Bone marrow (tissue), 2 donors: ENCODE data around the gene HAUS1.

Source experiments
- DNase-seq, 2 donors: peaks; one replicate each; lab custom pipeline; 2025; lab: John Stamatoyannopoulos, UW

Gene HAUS1, protein sequence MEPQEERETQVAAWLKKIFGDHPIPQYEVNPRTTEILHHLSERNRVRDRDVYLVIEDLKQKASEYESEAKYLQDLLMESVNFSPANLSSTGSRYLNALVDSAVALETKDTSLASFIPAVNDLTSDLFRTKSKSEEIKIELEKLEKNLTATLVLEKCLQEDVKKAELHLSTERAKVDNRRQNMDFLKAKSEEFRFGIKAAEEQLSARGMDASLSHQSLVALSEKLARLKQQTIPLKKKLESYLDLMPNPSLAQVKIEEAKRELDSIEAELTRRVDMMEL

DNA sequence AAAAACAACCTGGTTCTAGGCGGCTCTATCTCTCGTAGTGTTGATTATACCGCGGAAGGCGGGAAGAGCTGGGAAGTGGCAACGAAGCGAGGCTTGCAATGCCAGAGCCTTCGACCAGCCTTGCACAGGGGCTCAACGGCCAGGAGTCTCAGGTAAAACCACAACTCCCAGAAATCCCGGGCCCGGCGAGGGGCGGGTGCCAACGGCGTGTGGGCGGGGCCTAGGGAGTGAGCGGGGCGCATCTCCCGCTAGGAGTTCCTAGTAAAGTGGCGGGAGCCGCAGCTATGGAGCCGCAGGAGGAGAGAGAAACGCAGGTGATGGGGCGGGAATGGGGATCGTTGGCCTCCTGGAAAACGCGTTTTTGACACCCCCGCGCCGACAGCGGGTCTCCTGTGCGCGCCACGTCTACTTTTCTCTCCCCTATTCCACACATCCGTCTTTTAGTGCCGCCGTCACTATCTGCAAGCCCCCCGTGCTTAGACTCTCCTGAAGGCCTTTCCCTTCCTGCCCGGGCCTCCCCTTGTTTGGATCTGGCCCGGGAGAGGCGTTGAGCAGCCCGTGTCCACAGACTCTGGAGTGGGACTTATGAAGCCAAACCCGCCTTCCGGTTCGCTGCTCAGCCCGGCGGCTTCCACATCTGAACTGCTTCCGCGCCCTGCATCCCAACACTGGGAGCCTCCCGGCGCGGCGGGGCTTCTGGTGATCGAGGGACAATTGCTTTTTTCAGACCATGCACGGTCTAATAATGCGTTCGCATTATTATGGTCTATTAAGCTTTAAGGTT is at the start of gene HAUS1:
Gene HAUS1, plus strand, starts transcription at position 258 of the 784 bp plus-strand sequence. Its CDS starts 27 bp downstream, at position 285.
- peak; percentile 49 to 63 for DNase-seq

DNA sequence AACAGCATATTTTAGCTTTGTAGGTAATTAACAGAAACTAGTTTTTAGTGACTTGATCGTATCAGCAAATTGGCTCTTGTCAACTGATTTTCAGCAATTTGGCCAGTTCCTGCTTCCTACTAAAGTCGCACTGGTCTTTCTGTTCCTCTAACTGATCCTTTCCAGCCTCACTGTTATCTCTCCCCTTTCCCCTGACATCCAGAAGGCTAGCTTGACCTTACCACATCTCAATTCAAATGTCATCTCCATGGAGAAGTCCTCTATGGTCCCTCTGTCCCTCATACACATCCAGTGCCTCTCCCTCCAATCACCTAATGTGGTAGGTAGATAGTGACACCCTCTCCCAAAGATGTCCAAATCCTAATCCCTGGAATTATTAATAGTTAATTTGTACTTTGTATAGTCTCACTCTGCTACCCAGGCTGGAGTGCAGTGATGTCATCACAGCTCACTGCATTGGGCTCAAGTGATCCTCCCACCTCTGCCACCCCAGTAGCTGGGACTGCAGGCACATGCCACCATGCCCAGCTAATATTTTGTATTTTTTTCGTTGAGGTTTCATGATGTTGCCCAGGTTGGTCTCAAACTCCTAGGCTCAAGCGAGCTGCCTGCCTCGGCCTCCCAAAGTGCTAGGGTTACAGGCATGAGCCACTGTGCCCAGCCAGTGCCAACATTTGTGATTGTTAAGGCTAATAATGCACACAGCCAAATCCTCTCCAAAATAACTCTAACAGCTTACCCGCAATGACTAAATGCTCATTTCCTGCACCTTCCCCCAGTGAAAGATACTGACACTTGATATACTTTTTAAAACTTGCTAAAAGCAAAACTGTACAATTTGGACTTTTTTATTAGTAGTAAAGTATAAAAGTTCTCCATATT is 49.0 kb upstream of the HAUS1 start:
- peak in 1 of 2 donors; percentile 50 for DNase-seq

DNA sequence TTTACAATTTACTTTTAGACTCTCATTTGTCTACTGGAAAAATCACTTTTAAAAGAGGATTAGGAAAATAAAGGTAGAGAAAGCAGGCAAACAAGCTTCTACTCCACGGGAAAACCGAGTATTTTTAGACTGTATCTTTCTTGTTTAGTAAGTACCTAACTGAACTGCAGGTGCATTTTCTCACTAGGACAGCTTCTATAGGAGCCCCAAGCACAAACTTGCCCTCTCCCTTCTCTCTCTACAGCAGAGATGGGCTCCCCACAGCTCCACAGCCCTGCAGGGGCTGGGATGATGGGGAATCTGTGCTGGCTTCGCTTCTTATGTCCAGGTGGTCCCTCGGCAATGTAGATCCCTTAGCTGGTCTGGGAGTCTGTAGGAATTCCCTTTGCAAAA is 48.4 kb upstream of the HAUS1 start:
- DNase-seq: no peak

DNA sequence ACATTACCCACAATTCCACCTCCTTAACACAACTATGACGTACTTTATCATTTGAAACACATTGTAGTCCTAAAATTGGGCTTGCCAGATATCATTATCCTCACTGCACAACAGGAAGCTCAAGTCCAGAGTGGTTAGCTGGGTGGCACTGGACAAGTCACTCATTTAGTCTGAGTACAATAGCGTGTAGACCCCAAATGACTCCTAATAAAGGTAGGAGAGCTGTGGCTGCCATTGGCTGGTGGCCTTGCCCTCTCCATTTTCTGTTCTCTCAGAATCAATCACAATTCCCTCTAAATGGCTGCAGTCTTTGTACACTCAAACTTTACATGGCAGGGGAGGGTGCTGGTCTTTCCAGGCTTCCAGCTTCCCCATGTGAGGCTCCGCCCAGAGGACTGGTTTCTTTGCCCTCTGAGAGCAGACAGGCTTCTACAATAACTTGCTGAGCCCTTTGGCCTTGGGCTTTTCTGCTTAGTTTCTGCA is 43.8 kb upstream of the HAUS1 start:
- DNase-seq: no peak

DNA sequence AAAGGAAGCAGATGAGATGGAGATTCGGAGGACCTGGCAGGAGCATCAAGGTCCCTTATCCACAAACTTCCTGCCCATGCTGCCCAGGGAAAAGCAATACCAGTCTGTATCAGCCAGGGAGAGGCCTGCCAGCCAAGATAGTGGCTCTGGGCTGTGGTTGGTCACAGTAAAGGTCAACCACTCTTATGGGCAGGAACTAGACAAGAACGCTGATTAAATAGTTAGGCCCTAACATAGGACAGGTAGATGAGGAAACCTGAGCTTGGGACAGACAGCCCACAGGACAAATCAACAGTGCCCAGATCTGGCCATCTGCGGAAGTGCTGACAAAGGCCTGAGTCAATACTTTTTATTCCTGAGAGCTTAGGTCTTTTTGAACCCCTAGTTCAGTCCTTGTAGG is 42.8 kb upstream of the HAUS1 start:
- DNase-seq: no peak

DNA sequence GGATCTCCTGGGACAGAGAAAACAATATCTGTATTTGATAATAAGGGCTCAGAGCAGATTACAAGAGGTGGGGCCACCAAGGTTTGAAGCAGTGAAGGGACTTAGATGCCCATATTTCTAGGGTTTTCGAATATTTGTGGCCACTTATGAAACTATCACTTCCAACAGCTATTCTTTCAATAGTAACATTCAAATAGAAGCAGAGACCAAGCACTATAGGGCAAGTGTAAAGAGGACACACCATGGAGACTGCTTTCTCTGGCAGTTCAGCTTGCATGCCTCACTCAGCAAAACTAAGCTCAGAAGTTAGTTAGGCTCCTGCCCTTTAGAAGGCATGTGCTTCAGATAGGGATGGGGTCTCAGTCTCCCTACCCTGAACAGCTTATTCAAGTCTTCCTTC is 42.4 kb upstream of the HAUS1 start:
- no peak for DNase-seq

DNA sequence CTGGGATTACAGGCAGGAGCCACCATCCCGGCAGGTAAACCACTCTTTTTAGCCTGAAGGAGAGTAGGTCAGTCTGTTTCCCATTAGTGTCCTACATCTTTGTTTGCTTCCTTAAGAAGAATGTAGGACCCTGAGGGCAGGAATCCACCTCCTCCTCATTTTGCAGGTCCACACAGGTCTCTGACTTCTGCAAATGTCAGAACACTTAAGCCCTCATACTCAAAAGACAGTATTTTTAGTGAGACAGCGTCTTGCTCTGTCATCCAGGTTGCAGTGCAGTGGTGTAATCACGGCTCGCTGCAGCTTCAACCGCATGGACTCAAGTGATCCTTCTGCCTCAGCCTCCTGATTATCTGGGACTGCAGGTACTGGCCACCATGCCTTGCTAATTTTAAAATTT is 41.4 kb upstream of the HAUS1 start:
- no peak for DNase-seq

DNA sequence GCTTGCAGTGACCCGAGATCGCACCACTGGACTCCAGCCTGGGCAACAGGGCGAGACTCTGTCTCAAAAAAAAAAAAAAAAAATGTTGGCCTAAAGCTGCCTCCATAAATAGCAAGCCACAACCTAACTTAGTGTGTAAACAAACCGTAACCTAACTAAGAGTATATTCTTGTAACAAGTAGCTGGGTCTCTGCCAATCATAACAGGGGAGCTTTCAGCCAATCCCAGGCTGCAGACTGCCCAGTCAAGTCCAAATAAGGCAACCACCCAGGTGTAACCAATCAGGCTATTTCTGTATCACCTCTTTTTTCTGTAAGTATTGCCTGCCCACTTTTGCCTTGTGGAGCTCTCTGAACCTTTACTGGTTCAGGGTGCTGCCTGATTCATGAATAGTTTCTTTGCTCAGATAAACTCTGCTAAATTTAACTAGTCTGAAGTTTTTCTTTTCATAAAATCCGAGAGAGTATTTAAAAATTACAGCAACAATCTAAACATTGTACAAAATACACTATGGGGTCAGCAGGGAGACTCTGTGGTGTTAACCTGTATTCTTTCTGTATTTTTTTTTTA is 36.7 kb upstream of the HAUS1 start:
- no peak for DNase-seq

DNA sequence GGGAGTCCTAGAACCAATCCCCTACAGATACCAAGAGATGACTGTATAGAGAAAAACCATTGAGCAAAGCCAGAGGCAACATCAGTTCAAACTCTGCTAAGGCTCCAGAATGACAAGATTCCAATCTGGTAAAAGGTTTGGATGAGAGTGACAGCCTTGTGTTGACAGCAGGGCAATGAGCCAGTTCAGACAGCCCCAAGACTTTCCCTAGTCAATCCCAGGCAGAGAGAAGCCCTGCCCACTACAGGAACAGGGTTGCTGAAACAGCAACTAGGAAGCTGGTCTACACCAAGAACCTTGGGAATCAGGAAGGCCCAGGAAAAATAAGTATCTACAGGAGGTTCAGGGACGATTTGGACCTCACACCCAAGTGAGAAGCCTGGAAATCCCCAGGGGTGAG is 35.4 kb upstream of the HAUS1 start:
- DNase-seq: no peak

DNA sequence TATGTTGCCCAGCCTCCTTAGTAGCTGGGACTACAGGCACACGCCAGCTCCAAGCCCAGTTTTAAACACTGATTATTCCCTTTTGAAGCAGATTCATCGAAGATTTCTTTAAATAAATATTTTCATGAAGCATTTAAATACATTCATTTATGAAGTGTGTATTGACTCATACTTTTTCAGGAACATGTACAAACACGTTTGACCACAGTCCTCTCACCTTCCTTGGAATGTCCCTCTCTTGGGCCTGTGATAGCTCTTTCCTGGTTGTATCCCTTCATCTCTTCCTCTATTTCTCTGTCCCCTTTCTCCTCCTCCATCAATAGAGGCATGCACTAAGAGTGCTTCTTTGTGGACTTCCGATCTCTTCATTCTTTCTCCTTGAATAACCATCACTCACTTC is 34.7 kb upstream of the HAUS1 start:
- DNase-seq: no peak

DNA sequence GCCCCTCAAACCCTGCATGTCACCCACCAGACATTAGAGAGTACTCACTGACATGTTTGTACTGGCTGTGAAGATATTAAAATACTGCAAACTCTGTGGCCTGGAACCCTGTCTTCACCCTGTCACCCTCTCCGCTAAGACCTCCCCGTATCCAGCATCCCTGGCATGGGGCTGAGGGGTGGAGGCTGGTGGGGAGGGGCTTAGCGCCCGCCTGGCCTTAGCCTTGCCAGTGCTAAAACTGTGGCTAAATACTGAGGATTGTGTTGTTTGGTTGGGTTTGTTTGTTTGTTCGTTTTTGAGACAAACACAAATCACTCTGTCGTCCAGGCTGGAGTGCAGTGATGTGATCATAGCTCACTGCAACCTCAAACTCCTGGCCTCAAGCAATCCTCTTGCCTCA is 34.0 kb upstream of the HAUS1 start:
- DNase-seq: no peak

DNA sequence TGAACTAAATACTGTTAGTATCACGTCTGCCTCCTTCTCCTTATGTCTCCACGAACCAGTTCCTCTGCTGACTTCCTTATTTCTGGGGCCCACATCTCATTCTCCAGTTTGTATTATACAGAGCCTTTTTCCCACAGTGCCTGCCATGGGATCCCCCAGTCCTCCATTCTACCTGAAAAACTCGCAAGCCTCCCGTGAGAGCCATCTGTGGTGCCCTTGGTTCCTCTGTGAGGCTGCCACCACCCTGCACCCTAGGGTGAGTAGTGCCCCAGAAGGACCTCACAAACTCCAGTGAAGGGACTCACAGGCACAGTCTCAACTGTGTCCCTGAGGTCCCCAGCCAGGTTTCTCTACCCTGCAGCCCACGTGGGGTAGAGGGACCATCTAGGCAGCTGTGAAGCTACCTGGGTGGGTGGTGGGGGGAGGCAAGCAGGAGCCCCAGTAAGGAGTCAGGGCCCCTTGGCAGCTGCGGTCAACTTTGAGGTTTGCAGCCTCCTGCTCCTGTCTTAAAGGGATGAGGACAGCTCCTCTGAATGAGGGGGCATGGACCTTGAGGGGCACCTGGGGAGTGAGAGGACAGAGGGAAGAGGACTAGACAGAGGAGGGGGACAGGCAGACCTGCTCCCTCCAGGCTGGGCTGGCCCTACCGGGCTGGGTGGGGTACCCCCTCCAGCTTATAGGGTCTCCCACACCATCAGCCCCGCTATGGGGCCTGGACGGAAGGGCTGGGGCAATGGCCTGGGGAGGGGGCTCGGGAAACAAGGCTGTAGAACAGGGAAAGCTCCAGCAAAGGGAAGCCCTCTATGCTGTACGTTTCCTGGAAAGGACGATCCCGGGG is 33.2 kb upstream of the HAUS1 start:
- DNase-seq: peak; percentile 67 to 72

DNA sequence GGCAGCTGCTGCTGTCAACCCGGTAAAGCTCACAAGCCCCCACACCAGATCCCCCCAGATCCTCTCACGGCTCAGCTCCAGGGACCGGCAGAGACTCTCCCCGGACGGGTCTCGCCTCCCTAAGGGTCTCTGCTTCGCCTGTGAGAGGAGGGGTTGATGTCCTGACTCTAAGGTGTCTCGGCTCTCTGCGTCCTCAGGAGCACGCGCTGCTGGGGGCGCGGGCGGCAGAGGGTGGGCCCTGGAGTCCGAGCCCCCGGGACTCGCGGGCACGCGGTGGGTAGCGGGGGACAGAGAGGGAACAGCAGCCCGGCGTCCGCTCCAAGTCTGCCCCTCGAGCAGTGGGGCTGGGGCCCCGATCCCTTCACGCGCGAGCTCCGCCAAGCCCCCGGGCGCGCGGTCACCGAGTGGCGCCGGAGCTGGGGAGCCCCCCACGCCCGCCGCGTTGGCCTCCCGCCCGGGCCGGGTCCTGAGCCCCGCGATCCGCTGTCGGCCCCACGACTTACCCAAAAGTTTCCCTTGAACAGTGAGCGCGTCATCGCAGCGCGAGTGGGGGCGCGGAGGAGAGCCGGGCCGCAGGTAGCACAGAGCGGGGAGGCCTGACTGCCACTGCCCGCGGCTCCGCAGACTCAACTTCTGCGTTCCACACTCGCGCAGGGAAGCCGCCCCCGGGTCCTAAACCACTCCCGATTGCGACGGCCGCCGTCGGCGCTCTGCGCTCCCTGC is 32.4 kb upstream of the HAUS1 start, which contains the start of gene PSTPIP2:
Gene PSTPIP2, minus strand, starts transcription at position 608 of the 723 bp plus-strand sequence. Its CDS starts 72 bp downstream, at position 536.
- peak; percentile 30 to 41 for DNase-seq

DNA sequence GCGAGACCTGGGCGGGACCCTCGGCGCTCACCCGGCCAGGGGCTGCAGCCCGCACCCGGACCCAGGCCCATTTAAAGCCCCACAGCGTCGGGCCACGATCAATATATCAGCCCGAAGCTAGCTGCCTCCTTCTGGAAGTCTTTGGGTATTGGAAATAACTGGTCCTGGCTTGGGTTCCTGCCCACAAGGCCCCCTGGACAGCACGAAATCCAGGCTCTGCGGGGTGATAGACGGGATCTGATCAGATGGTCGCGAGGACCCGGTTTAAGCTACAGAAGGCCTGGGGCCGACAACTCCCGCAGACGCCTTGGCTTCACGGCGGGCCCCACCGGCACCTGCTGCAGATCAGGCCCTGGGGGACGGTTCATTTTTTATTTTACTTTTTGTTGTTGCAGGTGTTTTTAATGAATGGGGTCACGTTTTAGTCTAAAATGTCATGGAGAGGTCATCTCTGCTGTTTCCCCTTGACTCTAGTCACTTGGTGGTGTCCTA is 31.8 kb upstream of the HAUS1 start:
- DNase-seq: no peak

DNA sequence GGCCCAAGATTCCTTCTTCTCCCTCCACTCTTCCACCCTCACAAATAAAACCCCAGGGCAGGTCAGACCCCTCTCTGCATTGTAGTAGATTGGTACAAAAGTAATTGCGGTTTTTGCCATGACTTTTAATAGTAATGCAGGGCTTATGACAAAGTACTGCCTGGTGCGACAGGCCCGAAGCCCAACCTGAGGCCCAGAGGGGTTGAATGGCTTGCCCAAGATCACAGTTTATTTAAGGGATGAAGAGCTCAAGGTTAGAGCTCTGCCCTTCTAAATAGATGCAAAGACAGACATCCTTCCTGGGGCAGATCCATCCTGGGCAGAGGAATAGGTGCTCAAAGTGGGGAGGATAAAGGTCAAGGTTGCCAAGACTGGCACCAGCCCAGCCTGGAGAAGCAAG is 31.2 kb upstream of the HAUS1 start:
- no peak for DNase-seq

DNA sequence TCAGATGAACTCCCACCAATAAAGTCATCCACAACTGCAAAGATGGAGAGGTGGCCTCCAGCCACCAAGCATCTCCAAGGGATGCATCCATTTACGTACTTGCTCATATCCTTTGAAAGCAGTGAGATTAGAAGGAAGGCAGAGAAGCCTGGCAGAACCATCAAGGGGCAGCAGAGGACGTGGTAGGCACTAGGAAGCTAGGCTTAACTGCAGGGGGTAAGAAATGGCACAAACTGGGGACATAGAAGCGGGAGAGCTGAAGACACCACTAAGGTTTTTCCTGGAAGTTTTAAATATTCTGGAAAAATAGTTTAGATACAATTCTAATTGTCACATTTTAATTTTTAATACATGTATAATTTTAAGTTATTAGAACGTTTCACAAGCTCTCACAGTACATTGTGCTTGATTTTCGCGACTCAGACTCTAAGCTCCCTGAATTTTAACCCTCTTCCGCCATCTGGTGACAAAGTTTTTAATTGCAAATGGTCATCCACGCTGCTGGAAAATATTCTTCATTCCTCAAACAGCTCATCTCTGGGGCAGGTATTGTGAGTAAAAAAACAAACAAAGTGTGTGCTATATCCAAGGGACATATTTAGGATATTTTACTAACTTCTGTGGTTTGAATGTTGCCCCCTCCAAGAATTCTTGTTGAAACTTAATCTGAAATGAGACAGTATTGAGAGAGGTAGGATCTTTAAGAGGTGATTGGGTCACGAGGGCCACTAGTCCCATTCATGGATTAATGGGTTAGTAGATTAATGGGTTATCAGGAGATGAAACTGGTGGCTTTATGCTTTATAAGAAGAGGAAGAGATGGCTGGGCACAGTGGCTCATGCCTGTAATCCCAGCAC is 30.5 kb upstream of the HAUS1 start:
- peak in 1 of 2 donors; percentile 72 for DNase-seq

DNA sequence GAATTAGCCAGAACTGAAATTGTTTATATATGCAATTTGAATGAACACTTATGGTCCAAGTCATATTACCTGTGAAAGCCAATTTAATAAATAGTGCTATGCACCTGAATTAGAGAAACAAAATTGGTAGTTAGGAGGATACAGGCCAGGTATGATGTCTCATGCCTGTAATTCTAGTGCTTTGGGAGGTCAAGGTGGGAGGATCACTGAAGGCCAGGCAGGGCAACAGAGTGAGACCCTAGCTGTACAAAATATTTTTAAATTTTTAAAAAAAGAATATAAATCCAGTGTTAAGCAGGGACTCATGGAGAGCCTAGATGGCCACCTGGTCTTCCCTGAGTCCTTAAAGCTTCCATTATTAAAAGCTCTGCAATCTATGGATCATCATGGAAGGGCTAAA is 24.8 kb upstream of the HAUS1 start:
- no peak for DNase-seq

DNA sequence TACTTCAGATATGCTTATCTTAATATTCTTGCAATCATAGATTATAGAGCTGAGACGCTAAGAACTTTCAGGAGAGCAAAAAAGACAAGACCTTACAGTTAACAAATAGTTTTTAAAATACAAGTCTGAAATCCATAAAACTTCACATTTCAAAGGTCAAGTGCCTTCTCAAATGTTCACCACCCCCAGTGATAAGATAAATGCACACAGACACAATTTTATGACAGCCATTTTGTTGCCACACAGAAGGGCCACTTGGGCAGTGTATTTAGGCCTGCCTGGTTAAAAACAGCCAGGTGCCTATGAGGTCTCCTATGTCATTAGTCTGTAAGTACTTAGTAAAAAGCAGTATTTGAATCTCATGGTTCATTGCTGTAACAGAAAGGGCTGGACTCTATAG is 24.0 kb upstream of the HAUS1 start:
- DNase-seq: no peak

DNA sequence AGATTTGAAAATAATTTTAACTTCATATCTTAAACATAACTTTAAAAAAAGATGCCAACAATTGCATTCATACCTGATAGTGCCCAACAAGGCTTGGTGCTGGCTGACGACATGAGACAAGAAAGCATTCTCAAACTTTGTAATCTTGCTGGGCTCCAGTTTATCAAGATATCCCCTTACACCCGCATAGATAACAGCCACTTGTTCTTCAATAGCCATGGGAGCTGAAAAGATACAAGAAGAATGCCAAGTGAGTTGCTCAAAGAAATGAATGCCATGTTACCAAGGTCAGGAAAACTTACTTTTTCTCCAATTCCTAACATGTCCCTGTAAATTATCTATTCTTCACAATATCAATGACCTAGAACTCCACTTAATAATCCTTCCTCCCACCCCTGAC is 19.8 kb upstream of the HAUS1 start:
- DNase-seq: no peak
